Superior temporal gyrus (tissue), 1 donor: ENCODE data around the gene ZNF644.
A peak's percentile ranks its signal among the peaks of the same experiment; 100 is the strongest.
"Not testable (repeated sequence)": the region's sequence is repeated elsewhere in the genome, so short reads cannot be mapped to it uniquely, and the experiment has no call there.

Source experiments
- DNase-seq: peaks from one replicate; pipeline ENCODE4 v3.0.0-alpha.2; 2016; ENCODE audit errors: extremely low spot score

ZNF644 gene

DNA sequence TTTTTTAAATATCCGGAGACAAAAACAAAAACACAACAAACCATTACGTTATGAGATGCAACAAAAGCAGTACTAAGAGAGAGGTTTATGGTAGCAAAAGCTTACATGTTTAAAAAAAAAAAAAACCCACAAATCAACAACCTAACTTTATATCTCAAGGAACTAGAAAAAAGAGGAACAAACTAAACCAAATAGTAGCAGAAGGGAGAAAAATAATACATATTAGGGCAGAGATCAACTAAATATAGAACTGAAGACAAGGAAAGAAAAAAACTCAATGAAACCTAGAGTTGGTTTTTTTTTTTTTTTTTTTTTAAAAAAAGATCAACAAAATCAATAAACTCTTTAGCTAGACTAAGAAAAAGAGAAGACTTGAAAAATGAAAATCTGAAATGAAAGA, 34.9 kb downstream of the ZNF644 start:
- no peak for DNase-seq

DNA sequence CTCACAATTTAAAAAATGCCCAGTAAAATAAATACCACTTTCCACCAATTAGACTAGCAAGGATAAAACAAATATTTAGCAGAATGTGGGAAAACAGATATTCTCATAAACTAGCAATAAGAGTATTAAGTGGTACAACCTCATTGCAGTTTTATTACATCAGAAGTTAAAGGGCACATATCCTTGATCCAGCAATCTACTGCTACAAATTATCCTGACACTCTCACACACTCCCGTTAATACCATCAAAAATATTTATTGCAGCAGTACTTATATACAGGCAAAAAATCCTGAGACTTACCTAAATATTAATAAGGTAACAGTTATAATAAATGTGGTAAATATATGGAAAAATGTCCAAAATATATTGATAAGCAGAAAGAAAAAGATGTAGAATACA, 44.3 kb downstream of the ZNF644 start:
- DNase-seq = no peak

DNA sequence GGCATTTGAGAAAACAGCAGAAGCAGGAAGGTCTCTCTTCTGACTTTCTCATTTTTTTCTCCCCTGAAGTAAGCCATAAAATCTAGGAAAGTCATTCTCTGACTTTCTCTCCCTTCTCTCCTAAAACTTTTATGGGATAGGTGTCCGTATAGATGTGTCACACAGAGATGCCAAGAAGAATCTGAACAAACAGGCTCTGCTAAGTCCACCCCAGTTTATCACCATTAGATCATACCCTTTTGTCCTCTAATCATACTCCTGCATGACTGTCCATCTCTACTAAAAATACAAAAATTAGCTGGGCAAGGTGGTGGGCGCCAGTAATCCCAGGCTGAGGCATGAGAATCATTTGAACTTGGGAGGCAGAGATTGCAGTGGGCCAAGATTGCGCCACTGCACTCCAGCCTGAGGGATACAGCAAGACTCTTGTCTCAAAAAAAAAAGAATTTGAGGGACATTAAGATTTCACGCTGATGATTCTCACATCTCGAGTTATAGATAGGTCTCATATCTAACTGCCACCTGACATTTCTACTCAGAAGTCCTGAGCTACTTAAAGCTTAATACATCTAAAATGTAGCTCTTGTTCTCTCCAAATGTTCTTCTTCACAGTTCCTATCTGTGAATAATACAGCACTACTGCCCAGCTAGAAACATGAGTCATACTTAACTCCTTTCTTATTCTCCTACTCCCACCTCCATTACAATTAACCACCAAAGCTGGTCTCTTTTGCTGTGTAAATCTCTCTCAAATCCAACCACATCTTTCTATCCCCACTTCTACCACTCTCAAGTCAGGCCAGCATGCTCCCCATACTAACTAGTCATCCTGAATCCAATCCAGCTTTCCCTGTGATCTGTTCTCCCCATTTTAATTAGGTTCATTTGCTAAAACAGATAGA, 47.7 kb downstream of the ZNF644 start:
- peak; percentile 42 for DNase-seq

DNA sequence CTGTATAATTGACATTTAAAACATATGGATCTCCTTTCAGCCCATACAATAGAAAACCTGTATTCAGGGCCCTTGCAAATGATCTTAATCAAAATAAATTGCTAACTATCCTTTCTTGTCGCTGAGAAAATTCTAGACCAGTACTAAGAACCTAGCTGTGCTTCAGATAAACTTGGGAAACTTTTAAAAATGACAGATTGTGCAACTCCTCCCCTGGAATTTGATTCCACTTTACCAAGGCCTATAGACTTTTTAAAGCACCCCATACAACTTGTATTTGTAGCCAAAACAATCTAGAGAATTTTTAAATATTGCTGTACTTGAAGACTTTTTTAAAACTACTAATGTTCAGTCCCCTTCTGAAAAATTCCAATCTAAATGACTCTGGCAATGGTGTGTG, 51.6 kb downstream of the ZNF644 start:
- no peak for DNase-seq

DNA sequence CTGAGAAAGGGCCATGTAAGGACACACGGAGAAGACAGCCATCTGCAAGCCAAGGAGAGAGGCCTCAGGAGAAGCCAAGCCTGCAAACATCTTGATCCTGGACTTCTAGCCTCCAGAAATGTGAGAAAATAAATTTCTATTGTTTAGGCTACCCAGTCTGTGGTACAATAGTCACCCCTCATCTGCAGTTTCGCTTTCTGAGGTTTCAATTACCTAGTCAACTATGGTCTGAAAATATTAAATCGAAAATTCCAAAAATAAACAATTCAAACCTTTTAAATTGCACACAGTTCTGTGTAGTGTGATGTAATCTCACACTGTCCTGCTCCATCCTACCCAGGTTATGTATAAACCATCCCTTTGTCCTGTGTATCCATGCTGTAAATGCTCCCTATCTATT, 52.6 kb downstream of the ZNF644 start:
- DNase-seq = no peak

DNA sequence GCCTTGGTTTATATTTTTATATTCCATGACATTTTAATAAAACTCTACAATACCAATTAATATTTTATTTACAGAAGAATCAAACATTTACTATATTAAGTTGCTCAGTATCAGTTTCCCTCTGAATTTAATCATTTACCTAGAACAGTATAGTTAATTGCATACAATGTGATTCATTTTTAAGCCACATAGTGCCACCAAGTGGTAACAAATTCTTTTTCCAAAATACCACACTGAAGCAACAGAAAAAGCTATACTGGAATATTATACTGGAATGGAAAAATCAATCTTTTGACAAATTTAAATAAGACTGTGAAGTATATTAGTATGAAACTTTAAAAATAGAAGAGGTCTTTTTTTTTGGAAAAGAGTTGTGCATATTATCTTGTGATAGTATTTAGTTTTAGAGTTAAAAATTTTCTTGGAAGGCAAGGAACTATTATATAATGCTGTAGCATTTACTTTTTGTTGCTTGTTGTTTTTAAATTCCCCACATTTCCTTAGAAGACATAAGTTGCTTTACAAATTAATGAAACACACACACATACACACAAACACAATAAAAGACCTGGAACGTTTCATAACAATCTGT, 57.3 kb downstream of the ZNF644 start:
- DNase-seq = peak; percentile 79

DNA sequence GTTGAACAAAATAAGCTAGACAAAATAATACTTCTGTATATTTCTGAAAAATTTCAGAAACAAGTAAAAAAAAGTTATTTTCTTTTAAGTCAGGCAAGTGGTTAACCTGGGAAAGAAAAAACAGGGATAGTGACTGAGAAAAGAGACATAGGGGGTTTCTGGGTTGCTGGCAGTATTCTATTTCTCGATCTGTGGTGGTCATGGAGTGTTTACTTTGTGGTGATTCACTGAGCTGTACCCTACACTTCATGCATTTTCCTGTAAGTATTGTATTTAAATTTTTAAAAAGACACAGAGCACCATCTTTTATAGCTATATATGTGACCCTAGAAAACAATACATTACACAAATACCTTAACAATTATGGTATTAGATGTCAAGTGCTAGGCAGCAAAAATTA, 58.2 kb downstream of the ZNF644 start:
- DNase-seq = no peak

DNA sequence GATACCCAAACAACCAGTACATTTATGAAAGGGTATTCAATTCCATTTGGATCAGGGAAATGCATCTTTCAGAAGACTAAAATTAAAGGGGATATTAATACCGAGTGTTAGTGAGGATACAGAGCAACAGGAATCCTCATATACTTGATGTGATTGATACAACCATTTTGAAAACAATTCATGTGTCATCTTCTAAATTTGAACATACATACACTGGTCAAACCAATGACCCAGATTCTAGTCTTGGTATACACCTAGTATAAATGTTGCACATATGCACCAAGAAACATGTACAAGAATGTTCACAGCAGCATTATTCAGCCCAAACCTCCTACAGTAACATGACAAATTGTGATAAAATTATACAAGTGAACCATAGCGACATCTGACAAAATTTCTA, 58.6 kb downstream of the ZNF644 start:
- no peak for DNase-seq

DNA sequence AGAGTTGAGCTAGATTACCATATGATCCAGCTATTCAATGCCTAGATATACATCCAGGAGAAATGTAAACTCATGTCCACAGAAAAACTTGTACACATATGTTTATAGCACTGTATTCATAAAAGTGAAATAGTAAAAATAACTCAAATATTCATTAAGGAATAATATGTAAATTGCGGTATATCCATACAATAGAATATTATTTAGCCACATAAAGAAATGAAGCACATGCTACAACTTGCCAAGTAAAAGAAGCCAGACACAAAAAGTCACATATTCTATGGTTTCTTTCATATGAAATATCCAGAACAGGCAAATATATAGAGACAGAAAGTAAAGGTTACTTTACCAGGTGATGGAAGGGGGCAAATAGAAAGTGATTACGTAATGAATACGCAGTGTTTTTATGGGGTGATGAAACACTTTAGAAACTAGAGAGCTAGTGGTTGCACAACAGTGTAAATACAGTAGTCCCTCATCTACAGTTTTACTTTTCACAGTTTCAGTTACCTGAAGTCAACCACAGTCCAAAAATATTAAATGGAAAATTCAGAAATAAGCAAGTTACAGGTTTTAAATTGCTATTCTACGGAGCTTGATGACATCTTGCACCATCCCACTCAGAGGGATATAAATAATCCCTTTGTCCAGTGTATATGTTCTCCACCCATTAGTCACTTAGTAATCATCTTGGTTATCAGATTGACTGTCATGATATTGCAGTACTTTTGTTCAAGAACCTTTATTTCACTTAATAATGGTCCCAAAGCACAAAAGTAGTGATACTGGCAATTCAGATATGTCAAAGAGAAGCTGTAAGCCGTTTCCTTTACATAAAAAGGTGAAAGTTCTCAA, 62.3 kb downstream of the ZNF644 start:
- no peak for DNase-seq

DNA sequence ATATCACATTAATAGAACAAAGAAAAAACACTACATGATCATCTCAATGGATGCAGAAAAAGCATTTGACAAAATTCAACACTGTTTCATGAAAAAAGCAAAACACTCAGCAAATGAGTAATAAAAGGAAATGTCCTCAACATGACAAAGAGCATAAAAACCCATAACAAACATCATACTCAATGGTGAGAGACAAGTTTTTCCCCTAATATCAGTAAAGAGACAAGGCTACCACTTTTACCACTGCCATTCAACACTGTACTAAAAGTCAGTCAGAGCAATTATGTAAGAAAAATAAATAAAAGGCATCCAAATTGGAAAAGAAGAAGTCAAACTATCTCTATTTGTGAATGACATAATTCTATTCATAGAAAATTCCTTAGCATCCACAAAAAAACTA, 64.3 kb downstream of the ZNF644 start:
- DNase-seq = no peak

DNA sequence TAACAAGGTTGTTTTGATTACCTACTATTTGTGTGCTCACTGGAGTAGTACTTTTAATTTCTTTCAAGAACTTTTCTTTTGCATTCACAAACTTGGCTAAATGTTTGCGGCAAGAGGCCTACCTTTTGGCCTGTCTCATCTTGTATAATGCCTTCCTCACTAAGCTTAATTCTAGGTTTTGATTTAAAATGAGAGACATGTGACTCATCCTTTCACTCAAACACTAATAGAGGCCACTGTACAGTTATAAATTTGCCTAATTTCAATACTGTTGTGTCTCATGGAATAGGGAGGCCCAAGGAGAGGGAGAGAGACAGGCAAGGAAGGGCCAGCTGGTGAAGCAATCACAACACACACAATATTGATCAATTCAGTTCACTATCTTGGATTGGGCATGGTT, 66.1 kb downstream of the ZNF644 start:
- DNase-seq = no peak

DNA sequence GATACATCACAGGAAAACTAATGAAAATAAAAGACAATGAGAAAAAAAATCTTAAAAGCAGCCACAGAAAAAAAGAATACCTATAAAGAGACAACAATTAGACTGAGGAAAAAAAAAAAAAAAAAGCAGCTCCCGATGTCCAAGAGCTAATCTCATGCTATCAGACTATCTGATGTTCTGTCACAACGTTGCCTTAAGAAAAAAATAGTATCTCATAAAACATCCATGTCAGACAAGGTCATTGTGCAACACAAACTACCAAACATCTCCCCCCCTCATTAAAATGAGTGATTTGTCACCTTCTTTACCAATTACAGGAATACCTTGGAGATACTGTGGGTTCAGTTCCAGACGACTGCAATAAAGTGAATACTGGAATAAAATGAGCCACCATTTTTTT, 68.9 kb downstream of the ZNF644 start:
- DNase-seq = no peak

DNA sequence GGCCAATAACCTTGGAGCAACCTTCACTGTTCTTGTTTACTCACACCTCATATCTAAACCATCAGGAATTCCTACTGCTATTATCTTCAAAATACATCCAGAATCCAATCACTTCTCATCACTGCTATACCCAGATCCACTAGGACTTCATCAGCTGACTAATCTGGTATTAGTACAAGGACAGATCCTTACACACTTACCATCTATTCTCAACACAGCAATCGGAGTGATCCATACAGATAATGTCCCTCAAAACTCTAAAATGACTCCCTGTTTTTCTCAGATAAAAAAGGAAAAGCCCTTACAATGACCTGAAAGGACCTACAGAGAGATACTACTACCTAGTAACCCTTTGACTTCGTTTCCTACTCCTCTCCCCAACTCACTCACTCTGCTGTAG, 70.8 kb downstream of the ZNF644 start:
- no peak for DNase-seq

DNA sequence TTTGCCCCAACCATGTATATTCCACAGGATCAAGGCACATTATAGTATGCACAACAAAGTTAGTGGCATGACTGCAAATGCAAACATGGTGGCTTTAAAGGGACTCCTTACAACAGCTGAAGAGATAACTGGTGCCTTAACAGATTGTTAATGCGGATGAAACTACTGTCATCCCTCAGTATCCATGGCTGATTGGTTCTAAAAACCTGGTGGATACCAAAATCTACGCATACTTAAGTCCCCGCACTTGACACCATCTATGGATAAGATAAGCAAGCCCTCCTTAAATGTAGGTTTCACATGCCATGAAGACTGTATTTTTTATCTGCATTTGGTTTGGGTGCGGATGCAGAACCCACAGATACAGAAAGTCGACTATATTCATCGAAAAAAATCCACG, 73.5 kb downstream of the ZNF644 start:
- DNase-seq = no peak

DNA sequence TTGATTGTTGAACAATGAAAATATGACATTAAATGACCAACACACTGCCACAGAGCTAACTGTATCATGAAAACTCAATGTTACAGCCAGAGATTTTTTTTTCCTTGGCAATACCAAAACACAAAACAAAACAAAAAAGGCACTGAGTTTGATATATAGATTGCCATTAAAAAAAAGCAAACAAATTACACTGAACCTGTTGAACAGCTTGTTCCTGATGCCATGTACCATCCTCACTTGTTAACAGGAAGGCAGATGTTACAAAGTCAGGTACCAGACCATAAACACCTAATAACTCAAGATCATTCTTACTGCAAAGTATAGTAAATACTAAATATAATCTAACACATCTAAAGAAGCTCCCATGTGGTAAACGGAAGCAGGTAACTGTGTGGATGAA, 75.2 kb downstream of the ZNF644 start:
- DNase-seq = no peak

DNA sequence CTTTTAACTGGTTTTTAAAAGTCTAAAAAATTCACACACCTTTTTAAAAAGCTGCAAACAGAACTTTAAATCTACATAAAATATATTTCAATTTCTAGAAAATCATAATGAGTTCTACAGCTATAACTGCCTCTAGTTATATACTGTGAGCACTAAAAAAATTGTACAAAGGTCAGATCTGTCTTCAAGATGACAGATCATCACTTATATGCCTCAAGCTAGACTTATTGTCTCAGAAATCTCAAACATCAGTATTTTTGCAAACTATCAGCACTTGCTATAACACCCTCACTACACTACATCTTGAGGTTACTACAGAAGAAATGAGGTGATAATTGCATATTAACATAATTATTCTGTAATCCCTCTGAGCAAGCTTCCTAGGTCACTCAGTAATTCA, 76.5 kb downstream of the ZNF644 start:
- no peak for DNase-seq

DNA sequence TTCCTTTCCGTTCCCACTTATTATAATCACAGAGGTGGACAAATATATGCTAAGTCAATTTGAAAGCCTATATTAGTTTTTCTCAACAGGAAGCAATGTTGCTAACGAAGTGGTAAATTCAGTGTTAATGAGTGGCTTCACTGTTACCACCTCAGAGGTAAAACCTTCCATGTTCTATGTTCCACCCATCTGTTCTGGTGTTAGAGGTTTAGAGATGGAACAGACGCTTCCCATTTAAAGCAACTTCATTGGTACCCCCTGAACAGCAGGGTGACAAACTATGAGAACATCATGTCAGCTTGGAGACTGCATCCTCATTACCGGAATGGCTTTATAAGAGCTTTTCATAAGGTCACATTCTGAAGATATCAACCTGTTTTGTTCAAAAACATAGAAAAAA, 77.9 kb downstream of the ZNF644 start:
- no peak for DNase-seq

DNA sequence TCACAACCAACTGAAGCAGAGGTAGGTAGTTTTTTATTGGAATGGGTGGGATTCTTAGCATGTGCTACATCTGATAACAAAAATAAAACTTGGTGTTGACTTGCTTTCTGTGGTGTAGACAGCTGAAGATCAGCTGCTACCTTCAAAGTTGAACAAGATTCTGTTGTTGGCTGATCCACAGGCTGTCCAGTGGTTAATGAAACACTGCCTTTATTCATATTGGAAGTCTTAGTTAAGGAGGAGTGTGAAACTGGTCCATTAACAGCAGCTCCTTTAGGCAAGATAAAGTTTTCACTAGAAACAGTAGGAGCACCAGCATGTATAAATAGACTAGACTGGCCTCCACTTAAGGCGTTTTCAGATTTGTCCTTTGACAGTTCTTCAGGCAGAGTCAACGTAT, 81.1 kb downstream of the ZNF644 start:
- no peak for DNase-seq

DNA sequence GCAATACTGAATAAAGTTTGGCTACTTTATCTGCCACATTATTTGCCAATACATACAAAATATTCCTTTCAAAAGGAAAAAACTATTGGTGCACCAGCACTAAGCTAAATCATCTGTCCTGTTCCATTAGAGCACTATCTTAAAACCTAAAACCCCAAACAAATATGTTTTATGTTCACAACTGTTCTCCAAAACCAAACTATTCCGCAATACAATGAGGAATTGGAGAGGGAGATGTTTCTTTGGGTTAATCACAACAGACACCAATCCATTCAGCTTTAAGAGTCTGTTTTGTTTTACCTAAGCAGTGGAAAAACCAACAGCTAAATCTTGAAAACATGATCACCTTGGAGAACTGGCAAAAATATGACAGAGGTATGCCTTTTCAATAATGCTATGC, 85.1 kb downstream of the ZNF644 start:
- DNase-seq = no peak

DNA sequence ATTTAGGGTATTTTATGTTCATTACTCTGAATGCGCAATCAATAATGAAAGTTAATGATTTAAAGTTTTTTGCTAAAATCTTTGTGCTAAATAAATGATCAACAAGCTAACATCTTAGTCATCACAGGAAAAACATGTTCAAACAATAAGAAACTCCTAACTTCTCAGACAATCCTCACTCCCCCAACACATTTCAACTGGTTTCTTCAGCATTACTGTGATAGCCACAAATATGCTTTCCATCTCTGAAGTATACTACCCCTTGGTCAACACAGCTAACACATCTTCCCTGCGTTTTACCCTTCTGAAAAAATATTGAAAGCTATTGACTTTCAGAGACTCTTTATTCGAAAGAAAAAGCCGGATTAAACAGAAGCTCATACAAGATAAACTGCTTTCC, 85.8 kb downstream of the ZNF644 start:
- DNase-seq = no peak

DNA sequence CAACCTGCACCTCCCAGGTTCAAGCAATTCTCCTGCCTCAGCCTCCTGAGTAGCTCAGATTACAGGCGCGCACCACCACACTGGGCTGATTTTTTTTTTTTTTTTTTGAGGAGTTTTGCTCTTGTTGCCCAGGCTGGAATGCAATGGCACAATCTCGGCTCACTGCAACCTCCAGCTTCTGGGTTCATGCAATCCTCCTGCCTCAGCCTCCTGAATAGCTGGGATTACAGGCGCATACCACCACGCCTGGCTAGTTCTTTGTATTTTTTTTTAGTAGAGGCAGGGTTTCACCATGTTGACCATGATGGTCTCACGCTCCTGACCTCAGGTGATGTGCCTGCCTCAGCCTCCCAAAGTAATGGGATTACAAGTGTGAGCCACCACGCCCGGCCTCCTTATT, 93.6 kb downstream of the ZNF644 start:
- not testable (repeated sequence) for DNase-seq

DNA sequence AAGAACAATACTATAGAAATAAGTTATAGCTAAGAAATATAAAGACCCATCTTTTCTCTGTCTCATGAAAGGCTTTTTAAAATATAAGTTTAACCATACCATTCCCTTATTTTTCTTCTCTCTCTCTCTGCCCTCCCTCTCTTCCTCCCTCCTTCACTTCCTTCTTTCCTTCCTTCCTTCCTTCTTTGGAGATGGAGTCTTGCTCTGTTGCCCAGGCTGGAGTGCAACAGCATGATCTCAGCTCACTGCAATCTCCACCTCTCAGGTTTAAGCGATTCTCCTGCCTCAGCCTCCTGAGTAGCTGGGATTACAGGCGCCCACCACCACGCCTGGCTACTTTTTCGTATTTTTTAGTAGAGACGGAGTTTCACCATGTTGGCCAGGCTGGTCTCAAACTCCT, 94.2 kb downstream of the ZNF644 start:
- not testable (repeated sequence) for DNase-seq

DNA sequence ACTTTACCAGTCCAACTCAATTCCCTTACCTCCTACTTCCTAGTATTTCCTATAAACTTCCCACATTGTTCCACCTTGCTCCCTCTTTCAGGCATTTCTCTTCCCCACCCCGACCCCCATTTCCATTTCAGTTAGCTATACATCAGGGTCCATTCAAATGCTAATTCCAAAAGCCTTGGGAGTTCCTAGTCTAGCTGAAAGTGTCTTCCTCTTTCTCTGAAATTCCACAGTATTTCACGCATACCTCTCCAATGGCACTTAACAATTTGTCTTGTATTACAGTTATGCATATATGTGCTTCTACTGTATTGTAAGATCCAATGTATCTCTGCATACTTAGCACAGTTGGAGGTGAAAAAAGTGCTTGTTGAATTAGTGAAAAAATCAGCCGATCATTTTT, 94.9 kb downstream of the ZNF644 start:
- no peak for DNase-seq
